AG09319 (cell line): ENCODE measurements around the gene HIGD2A.

Experiments used
- DNase-seq: peaks from one replicate; pipeline ENCODE4 v3.0.0-alpha.2; 2010; ENCODE audit warnings: low read depth; ENCODE audit errors: extremely low read depth
- CTCF ChIP-seq: IDR thresholded peaks from 2 replicates; pipeline ENCODE4 v1.5.1; 2011; ENCODE audit warnings: low read depth, mild to moderate bottlenecking, inconsistent platforms, low read length, moderate library complexity

HIGD2A gene

GRCh38 chr5:176388444-176389134 lies at the start of gene HIGD2A, which contains the start of gene NOP16:
Gene HIGD2A (plus strand): TSS chr5:176388751. CDS start chr5:176388820, 69 bp downstream.
Gene NOP16 (minus strand): TSS chr5:176388598. CDS start chr5:176388539, 59 bp downstream.
- DNase-seq: peak; percentile 98
- no peak for TF ChIP-seq CTCF

- DNase-seq: no peak
- TF ChIP-seq CTCF: no peak
These were observed 49.2 kb upstream of the HIGD2A start for GRCh38 chr5:176339304-176339703.

GRCh38 chr5:176341325-176342157 lies 47.0 kb upstream of the HIGD2A start:
- no peak for DNase-seq
- no peak for TF ChIP-seq CTCF

- DNase-seq: no peak
- no peak for TF ChIP-seq CTCF
These were observed 46.4 kb upstream of the HIGD2A start for GRCh38 chr5:176342158-176342483.

GRCh38 chr5:176342766-176343458 lies 45.6 kb upstream of the HIGD2A start:
- no peak for TF ChIP-seq CTCF

GRCh38 chr5:176350416-176350815 lies 38.1 kb upstream of the HIGD2A start:
- no peak for DNase-seq
- no peak for TF ChIP-seq CTCF

More at GRCh38 chr5:176342766-176343458, 45.6 kb upstream of the HIGD2A start:
- no peak for DNase-seq
